Lung (tissue), 12 donors: Measurements from ENCODE around the gene TUBA8. TPM values are rescaled to one million over a fixed set of nuclear protein-coding genes. Genes with fewer than 3 reads are reported as not detected.
"Not testable (repeated sequence)": the region's sequence is repeated elsewhere in the genome, so short reads cannot be mapped to it uniquely, and the experiment has no call there.

ENCODE experiments used
- ATAC-seq: fragments of 200-7000 bp; cut with Tn5 transposase; one replicate; pipeline ENCODE4 v1.9.1; 2020; ENCODE audit warnings: moderate number of reproducible peaks; ENCODE audit not compliant: insufficient read depth, low FRiP score
- DNase-seq, 3 donors: peaks; one replicate each; pipeline ENCODE4 v3.0.0-alpha.2; 2013 to 2017
- H3K27ac ChIP-seq, 2 donors: one replicate each; pipeline ENCODE4 v1.5.1; 2013; ENCODE audit warnings: mild to moderate bottlenecking in 2 of 2, moderate library complexity in 2 of 2, control low read depth in 1 of 2, inconsistent platforms in 1 of 2, low read depth in 1 of 2, low read length in 1 of 2
- H3K27me3 ChIP-seq, 3 donors: one replicate each; pipeline ENCODE4 v1.5.1; 2013; ENCODE audit warnings: low read length in 2 of 3; ENCODE audit not compliant: control insufficient read depth in 3 of 3, insufficient read depth in 3 of 3
- H3K36me3 ChIP-seq, 4 donors: one replicate each; pipeline ENCODE4 v1.5.1; 2013; ENCODE audit warnings: low read length in 4 of 4, mild to moderate bottlenecking in 1 of 4, moderate library complexity in 1 of 4; ENCODE audit not compliant: control insufficient read depth in 4 of 4, insufficient read depth in 4 of 4
- H3K4me1 ChIP-seq, 5 donors: one replicate each; pipeline ENCODE4 v1.5.1; 2013; ENCODE audit warnings: low read length in 5 of 5, mild to moderate bottlenecking in 2 of 5, moderate library complexity in 1 of 5; ENCODE audit not compliant: control insufficient read depth in 5 of 5, insufficient read depth in 5 of 5
- H3K4me3 ChIP-seq: one replicate; pipeline ENCODE4 v1.5.1; 2013; ENCODE audit warnings: mild to moderate bottlenecking, control low read depth, moderate library complexity
- H3K9ac ChIP-seq, 2 donors: one replicate each; pipeline ENCODE4 v1.5.1; 2013; ENCODE audit warnings: low read length in 2 of 2, control low read depth in 1 of 2; ENCODE audit not compliant: insufficient read depth in 1 of 2
- H3K9me3 ChIP-seq, 4 donors: one replicate each; pipeline ENCODE4 v1.5.1; 2013; ENCODE audit warnings: low read length in 3 of 4, mild to moderate bottlenecking in 1 of 4, moderate library complexity in 1 of 4; ENCODE audit not compliant: control insufficient read depth in 4 of 4, insufficient read depth in 3 of 4
- WGBS, 2 donors: extraction: QIAGEN DNeasy Blood & Tissue Kit; methylation state at CpG; one replicate each; pipeline ENCODE4 v1.1.7; 2013; 5-methylcytosine and 5-hydroxymethylcytosine counted together
- polyA plus RNA-seq, 2 donors: library from polyadenylated mRNA; stranded (reverse); fragments of 200-250 nt; gene quantifications; one replicate each; pipeline ENCODE4 v1.2.1, GENCODE V29; 2013
- total RNA-seq, 2 donors: library from RNA; depleted of rRNA in 1 of 2; stranded (reverse); fragments of >200 nt in 1 of 2; gene quantifications; one replicate each; pipeline ENCODE4 v1.2.1, GENCODE V29; 2014 to 2021
- TF ChIP-seq, protein P1 (sequence below): IDR thresholded peaks from 2 replicates; pipeline ENCODE4 v1.5.1; 2012; ENCODE audit warnings: mild to moderate bottlenecking; ENCODE audit errors: control extremely low read depth, extremely low read depth
- donor health status: control.
- donor health status: control.
- donor health status: Bipolar disorder and iron deficiency.
- donor health status: healthy.
- donor health status: DM: yes; HTN: yes; CAD: no.

Gene TUBA8
- total and polyA plus RNA-seq, 4 donors: 0.17 to 2.1 (median 1.5) TPM

DNA sequence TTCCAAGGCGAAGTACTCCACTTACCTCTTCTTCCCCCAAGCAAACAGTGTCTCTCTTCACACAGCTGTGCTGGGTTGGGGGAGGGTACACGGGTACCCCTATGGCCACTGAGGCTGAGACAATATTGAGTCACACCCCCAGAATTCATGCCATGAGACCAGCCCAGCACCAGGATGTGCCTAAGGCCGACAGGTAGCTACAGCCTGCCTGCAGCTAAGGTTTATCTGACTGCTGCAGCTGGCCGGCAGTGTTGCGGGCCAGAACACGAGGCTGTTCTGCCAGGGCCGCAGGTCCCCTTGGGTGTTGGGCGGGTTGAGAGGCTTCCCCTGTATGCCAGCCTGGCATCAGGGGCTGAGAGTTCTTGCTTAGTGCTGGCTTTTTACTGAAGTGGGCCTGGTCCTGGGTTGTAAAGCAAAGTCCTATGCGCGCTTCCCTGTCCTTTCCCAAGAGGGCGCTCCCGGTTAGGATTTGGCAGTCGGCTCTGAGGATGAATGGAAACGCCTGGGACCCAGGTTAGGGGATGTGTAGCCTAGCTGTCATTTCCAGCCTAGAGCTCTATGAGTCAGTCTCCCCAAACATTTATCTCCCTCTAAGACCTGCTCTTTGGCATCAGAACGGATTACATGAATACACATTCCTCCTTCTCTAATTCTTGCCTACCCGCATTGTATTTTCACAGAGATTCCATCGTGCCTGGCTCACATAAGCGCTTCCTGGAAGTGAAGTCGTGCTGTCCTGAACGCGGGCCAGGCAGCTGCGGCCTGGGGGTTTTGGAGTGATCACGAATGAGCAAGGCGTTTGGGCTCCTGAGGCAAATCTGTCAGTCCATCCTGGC, 46.5 kb downstream of the TUBA8 start:
- H3K27me3 ChIP-seq: no peaks in the 10 kb centered on the region
- 58 to 67% methylated on average over 24 of the region's 24 CpGs for WGBS, 2 donors
- no peak overlapping the region for H3K4me3 ChIP-seq
- peaks cover 0 to 6% (median 0%) of the 10 kb centered on the region in 5 donors for H3K4me1 ChIP-seq
- DNase-seq (peak; percentile 76 to 84 (median 78)), ATAC-seq (peak; percentile 45)
- H3K9me3 ChIP-seq: no peaks in the 10 kb centered on the region
- peaks cover 0 to 10% (median 2%) of the 10 kb centered on the region in 4 donors for H3K36me3 ChIP-seq
- H3K9ac ChIP-seq: no peak overlapping the region
- TF ChIP-seq, protein P1, sequence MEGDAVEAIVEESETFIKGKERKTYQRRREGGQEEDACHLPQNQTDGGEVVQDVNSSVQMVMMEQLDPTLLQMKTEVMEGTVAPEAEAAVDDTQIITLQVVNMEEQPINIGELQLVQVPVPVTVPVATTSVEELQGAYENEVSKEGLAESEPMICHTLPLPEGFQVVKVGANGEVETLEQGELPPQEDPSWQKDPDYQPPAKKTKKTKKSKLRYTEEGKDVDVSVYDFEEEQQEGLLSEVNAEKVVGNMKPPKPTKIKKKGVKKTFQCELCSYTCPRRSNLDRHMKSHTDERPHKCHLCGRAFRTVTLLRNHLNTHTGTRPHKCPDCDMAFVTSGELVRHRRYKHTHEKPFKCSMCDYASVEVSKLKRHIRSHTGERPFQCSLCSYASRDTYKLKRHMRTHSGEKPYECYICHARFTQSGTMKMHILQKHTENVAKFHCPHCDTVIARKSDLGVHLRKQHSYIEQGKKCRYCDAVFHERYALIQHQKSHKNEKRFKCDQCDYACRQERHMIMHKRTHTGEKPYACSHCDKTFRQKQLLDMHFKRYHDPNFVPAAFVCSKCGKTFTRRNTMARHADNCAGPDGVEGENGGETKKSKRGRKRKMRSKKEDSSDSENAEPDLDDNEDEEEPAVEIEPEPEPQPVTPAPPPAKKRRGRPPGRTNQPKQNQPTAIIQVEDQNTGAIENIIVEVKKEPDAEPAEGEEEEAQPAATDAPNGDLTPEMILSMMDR: peak; percentile 20
- H3K27ac ChIP-seq: peak overlapping the region in 1 of 2 donors; percentile 6

DNA sequence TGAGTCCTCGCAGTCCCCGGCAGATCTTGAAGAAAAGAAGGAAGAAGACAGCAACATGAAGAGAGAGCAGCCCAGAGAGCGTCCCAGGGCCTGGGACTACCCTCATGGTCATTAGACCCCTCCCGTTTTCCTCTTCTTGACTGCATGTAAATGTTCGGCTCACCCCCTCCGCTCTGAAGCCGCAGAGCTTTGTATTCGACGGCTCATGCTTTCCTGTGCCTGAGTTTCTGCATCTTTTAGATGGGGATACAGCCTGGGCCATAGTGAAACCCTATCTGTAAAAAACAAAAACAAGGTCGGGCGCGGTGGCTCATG, 47.1 kb downstream of the TUBA8 start:
- H3K4me1 ChIP-seq: peaks cover 0 to 6% (median 0%) of the 10 kb centered on the region in 5 donors
- no peak for ATAC-seq
- peaks cover 0 to 10% (median 2%) of the 10 kb centered on the region in 4 donors for H3K36me3 ChIP-seq
- no peaks in the 10 kb centered on the region for H3K9me3 ChIP-seq
- H3K27ac ChIP-seq: no peak overlapping the region
- TF ChIP-seq, protein P1: no peak
- no peak overlapping the region for H3K9ac ChIP-seq
- no peaks in the 10 kb centered on the region for H3K27me3 ChIP-seq
- no peak overlapping the region for H3K4me3 ChIP-seq
- no peak for DNase-seq
- 82 to 86% methylated on average over 12 of the region's 12 CpGs for WGBS, 2 donors

DNA sequence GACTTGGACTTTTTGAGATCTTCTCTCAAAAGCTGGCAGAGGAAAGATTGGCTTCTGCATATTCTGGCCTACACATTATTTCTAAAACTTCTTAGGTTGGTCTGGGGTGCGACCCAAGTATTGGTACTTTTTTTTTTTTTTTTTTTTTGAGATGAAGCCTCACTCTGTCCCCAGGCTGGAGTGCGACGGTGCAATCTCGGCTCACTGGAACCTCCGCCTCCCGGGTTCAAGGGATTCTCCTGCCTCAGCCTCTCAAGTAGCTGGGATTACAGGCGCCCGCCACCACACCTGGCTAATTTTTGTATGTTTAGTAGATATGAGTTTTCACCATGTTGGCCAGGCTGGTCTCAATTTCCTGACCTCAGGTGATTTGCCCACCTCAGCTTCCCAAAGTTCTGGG, 50.0 kb downstream of the TUBA8 start:
- not testable (repeated sequence) for H3K27me3 ChIP-seq, H3K4me1 ChIP-seq, H3K27ac ChIP-seq, DNase-seq, H3K9me3 ChIP-seq, ATAC-seq, H3K4me3 ChIP-seq, H3K36me3 ChIP-seq, H3K9ac ChIP-seq
- 93 to 99% methylated on average over 8 of the region's 8 CpGs for WGBS, 2 donors

DNA sequence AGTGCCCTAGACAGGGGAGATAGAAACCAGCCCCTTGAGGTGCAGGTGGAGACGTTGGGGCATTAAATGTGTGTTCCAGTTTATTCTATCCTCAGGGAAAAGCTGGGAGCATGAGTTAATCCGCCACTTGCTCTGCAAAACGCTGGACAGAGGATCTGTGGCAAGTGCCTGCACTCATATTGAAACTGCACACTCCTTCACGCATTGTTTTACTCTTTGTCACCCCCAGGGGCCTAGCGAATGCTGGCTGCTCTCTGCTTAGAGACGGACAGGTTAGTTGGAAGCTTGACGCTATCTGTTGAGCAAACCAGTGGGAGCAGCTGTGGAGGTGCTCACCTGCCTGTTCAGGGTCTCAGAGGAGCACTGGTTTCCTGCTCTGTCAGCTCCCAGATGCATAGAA, 53.2 kb downstream of the TUBA8 start:
- H3K27me3 ChIP-seq, DNase-seq, H3K27ac ChIP-seq, ATAC-seq, H3K4me3 ChIP-seq, H3K36me3 ChIP-seq, H3K9ac ChIP-seq, H3K9me3 ChIP-seq, H3K4me1 ChIP-seq: not testable (repeated sequence)
- WGBS, 2 donors: 83 to 92% methylated on average over 7 of the region's 7 CpGs

DNA sequence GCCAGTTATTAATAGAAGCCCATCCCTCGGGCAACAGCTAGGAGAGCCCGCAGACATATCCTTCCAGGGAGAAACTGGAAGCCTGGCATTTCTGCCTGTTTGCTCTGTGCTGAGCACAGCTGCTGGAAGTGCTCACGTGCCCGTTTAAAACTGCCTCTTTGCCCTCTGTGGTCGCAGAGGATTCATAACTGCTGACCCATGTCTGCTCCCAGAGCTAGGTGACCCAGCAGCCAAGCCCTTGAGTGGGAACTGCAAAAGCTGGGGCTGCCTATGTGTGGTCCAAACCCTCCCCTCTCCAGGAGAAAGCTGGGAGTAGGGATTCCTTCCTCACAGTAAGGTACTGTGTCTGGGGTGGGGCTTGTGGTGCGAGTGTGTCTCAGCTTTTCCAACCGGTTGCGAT, 54.0 kb downstream of the TUBA8 start:
- not testable (repeated sequence) for H3K27me3 ChIP-seq, H3K36me3 ChIP-seq, DNase-seq, H3K4me3 ChIP-seq, ATAC-seq, H3K9ac ChIP-seq, H3K27ac ChIP-seq, H3K4me1 ChIP-seq, H3K9me3 ChIP-seq
- whole genome bisulfite sequencing, 2 donors: 72 to 82% methylated on average over 8 of the region's 8 CpGs

DNA sequence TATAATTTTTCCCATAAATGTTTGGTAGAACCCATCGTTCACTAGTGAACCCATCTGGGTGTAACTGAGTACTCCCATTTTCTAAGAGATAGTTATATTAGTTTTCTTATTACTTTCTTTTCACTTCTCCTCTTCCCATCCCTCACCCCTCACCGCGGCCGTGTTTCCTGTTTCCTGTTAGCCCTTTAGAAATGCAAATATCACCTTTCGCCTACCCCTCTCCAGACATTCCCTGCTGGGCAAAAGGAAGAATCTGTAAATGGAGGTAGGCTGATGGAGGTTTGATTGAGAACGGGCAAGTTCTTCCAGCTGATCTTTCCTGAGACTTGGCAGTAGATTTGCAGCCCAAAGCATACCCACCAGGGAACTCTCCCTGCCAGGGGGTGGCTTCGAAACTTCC, 54.7 kb downstream of the TUBA8 start:
- not testable (repeated sequence) for H3K4me1 ChIP-seq, DNase-seq, H3K36me3 ChIP-seq, H3K27ac ChIP-seq, H3K9me3 ChIP-seq, H3K9ac ChIP-seq, H3K4me3 ChIP-seq, ATAC-seq, H3K27me3 ChIP-seq
- WGBS, 2 donors: 60 to 85% methylated on average over 1 to 2 of the region's 7 CpGs

DNA sequence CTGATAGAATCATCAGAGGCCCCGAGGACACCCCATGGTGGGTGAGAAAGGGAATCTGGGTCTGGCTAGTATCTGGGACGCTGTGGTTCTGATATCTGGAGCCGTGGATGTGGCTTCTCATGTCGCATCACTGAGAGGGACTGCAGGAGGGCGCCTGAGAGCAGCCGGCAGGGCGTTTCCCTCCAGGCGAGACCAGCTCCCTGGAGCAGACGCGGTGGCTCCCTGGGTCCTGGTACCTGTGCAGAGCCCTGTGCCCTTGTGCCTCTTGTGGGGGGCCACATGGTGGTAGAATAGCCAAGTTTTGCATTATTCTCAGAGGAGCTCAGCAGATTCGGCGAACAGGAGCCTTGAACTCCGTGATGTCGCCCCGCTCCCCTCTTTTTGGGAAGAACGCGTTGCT, 59.7 kb downstream of the TUBA8 start:
- H3K27me3 ChIP-seq, H3K9me3 ChIP-seq, DNase-seq, ATAC-seq, H3K27ac ChIP-seq, H3K4me1 ChIP-seq, H3K9ac ChIP-seq, H3K4me3 ChIP-seq, H3K36me3 ChIP-seq: not testable (repeated sequence)
- 94 to 97% methylated on average over 17 of the region's 17 CpGs for WGBS, 2 donors
